ENCODE results near the gene SNED1.

The SNED1 gene

GRCh38 chr2:241068942-241069810 is 70.8 kb downstream of the SNED1 start:
- DNase-seq (ENCODE audit: low spot score): no peak

GRCh38 chr2:241069821-241070281 is 71.4 kb downstream of the SNED1 start:
- DNase-seq (ENCODE audit: low spot score): no peak

- DNase-seq (ENCODE audit: low spot score): no peak
Measured at GRCh38 chr2:241070361-241070760, 71.9 kb downstream of the SNED1 start.

GRCh38 chr2:241070811-241071676 is 72.6 kb downstream of the SNED1 start:
- no peak for DNase-seq (ENCODE audit: low spot score)

GRCh38 chr2:241071677-241072111 is 73.3 kb downstream of the SNED1 start:
- no peak for DNase-seq (ENCODE audit: low spot score)

GRCh38 chr2:241072151-241072550 is 73.7 kb downstream of the SNED1 start:
- no peak for DNase-seq (ENCODE audit: low spot score)

- DNase-seq (ENCODE audit: low spot score): no peak
Measured at GRCh38 chr2:241072553-241073165, 74.2 kb downstream of the SNED1 start.

- no peak for DNase-seq (ENCODE audit: low spot score)
Measured at GRCh38 chr2:241073166-241074064, 75.0 kb downstream of the SNED1 start.

- no peak for DNase-seq (ENCODE audit: low spot score)
Measured at GRCh38 chr2:241074065-241074818, 75.8 kb downstream of the SNED1 start.

GRCh38 chr2:241074901-241075540 is 76.6 kb downstream of the SNED1 start:
- DNase-seq (ENCODE audit: low spot score): no peak

GRCh38 chr2:241080405-241081189 is 82.2 kb downstream of the SNED1 start:
- DNase-seq (ENCODE audit: low spot score): no peak

GRCh38 chr2:241081190-241081642 is 82.8 kb downstream of the SNED1 start:
- no peak for DNase-seq (ENCODE audit: low spot score)

GRCh38 chr2:241081643-241082340 is 83.4 kb downstream of the SNED1 start:
- no peak for DNase-seq (ENCODE audit: low spot score)

- no peak for DNase-seq (ENCODE audit: low spot score)
Measured at GRCh38 chr2:241082341-241083090, 84.1 kb downstream of the SNED1 start.

- DNase-seq (ENCODE audit: low spot score): no peak
Measured at GRCh38 chr2:241083091-241083415, 84.6 kb downstream of the SNED1 start.

- DNase-seq (ENCODE audit: low spot score): no peak
Measured at GRCh38 chr2:241084856-241085444, 86.5 kb downstream of the SNED1 start.

Measured in kidney capillary endothelial cell (primary cell).